Central memory CD8-positive, alpha-beta T cell (primary cell): Measurements from ENCODE around the gene RYR2.

Source experiments
- ATAC-seq: fragments of 150-1000 bp; cut with Tn5 transposase; replicated peaks from 2 replicates; pipeline ENCODE4 v1.10.0; 2022; ENCODE audit warnings: mild to moderate bottlenecking, moderate FRiP score, moderate number of reproducible peaks; ENCODE audit not compliant: poor library complexity, severe bottlenecking; ENCODE audit errors: extremely low read depth
- DNase-seq, 2 donors: peaks; one replicate each; pipeline ENCODE4 v3.0.0; 2021; ENCODE audit warnings: low spot score in 2 of 2
- H3K27ac Mint-ChIP-seq: one replicate; pipeline ENCODE4 v1.8.0; 2022; ENCODE audit warnings: low read depth, mild to moderate bottlenecking, moderate library complexity, mixed read lengths
- H3K27me3 Mint-ChIP-seq: one replicate; pipeline ENCODE4 v1.8.0; 2022; ENCODE audit warnings: mixed read lengths
- H3K36me3 Mint-ChIP-seq: one replicate; pipeline ENCODE4 v1.8.0; 2022; ENCODE audit warnings: mild to moderate bottlenecking, moderate library complexity, mixed read lengths; ENCODE audit not compliant: insufficient read depth
- H3K4me1 Mint-ChIP-seq: one replicate; pipeline ENCODE4 v1.8.0; 2022; ENCODE audit warnings: mixed read lengths
- H3K4me3 Mint-ChIP-seq: one replicate; pipeline ENCODE4 v1.8.0; 2022; ENCODE audit warnings: mild to moderate bottlenecking, moderate library complexity, mixed read lengths
- H3K9me3 Mint-ChIP-seq: one replicate; pipeline ENCODE4 v1.8.0; 2022; ENCODE audit warnings: mixed read lengths

The RYR2 gene

GRCh38 chr1:237748171-237748960 is 706.4 kb downstream of the RYR2 start:
- Mint-ChIP-seq H3K4me3 (no peak overlapping the region), H3K9me3 (no peaks in the 10 kb centered on the region), H3K27ac (no peak overlapping the region), H3K27me3 (no peaks in the 10 kb centered on the region), H3K4me1 (no peaks in the 10 kb centered on the region), H3K36me3 (no peaks in the 10 kb centered on the region)
- ATAC-seq (no peak), DNase-seq (no peak)

DNA sequence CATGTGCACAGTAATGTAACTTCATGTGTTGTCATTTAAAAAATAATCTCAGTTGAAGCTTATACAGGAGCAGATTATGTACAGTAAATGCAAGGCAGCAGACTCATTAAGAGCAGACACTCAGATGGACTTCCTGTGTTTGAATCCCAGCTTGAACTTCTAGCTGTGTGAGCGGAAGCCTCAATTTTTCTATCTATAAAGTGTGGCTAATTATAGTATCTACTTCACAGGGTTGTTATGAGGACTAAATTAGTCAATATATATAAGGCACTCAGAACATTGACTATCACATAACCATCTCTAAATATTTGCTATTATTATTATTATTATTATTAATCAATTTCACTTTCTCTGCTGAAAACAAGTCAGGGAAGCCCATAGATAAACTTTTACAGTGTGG is 707.1 kb downstream of the RYR2 start:
- no peaks in the 10 kb centered on the region for H3K36me3 Mint-ChIP-seq
- H3K27ac Mint-ChIP-seq: no peak overlapping the region
- no peaks in the 10 kb centered on the region for H3K9me3 Mint-ChIP-seq
- no peaks in the 10 kb centered on the region for H3K27me3 Mint-ChIP-seq
- H3K4me1 Mint-ChIP-seq: no peaks in the 10 kb centered on the region
- DNase-seq (no peak), ATAC-seq (no peak)
- H3K4me3 Mint-ChIP-seq: no peak overlapping the region

DNA sequence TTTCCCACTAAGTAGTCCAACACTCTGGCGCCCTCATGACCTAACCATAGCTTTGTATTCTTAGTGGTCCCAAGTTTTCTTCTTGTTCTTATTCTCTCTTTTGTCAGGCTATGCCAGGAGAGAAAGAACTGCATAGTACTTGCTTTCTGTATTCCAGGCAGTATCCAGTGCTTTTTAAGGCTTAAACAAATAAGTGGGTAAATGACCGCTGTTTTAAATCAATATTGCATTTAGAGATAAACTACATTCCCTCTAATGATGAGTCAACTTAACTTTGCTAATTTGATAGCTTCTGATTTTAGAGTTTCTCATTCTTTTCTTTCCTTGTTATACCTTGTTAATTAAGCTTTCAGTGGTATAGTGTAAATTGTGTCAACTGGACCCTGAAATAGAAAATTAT is 709.1 kb downstream of the RYR2 start:
- DNase-seq (no peak), ATAC-seq (no peak)
- H3K4me3 Mint-ChIP-seq: no peak overlapping the region
- H3K27ac Mint-ChIP-seq: no peak overlapping the region
- no peaks in the 10 kb centered on the region for H3K27me3 Mint-ChIP-seq
- H3K9me3 Mint-ChIP-seq: no peaks in the 10 kb centered on the region
- H3K36me3 Mint-ChIP-seq: no peaks in the 10 kb centered on the region
- H3K4me1 Mint-ChIP-seq: peaks cover 5% of the 10 kb centered on the region

GRCh38 chr1:237754627-237755026 is 712.6 kb downstream of the RYR2 start:
- ATAC-seq (no peak), DNase-seq (no peak)
- Mint-ChIP-seq H3K36me3 (no peaks in the 10 kb centered on the region), H3K4me3 (no peak overlapping the region), H3K27ac (no peak overlapping the region), H3K4me1 (peaks cover 5% of the 10 kb centered on the region), H3K27me3 (no peaks in the 10 kb centered on the region), H3K9me3 (no peaks in the 10 kb centered on the region)

- DNase-seq: no peak
- H3K9me3 Mint-ChIP-seq: no peaks in the 10 kb centered on the region
- H3K27ac Mint-ChIP-seq: no peak overlapping the region
- no peak for ATAC-seq
- no peaks in the 10 kb centered on the region for H3K36me3 Mint-ChIP-seq
- no peak overlapping the region for H3K4me3 Mint-ChIP-seq
- H3K27me3 Mint-ChIP-seq: no peaks in the 10 kb centered on the region
- peaks cover 5% of the 10 kb centered on the region for H3K4me1 Mint-ChIP-seq
These were observed 714.5 kb downstream of the RYR2 start for GRCh38 chr1:237756304-237756967.

DNA sequence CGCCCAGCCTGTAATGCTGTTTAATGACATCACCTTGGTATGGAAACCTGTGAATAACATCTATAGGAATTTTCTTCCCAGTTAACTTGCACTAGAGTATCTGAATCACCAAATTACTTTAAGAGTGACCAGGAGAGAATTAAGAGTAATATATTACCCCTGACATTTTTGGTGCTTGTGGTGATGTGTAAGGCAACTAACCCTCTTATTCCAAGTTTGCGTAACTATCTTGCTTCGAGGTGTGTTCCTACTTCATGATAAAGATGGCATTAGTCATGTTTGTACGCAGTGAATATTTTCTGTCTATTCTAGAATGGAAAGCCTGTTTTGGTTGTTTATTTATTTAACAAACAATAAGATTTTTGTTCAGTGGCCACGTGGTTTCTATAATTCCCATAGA is 717.4 kb downstream of the RYR2 start:
- Mint-ChIP-seq H3K4me1 (peaks cover 5% of the 10 kb centered on the region), H3K27ac (no peak overlapping the region), H3K9me3 (no peaks in the 10 kb centered on the region), H3K4me3 (no peak overlapping the region), H3K36me3 (no peaks in the 10 kb centered on the region), H3K27me3 (no peaks in the 10 kb centered on the region)
- ATAC-seq (no peak), DNase-seq (no peak)

GRCh38 chr1:237760951-237761350 is 719.0 kb downstream of the RYR2 start:
- H3K4me3 Mint-ChIP-seq: no peak overlapping the region
- no peak overlapping the region for H3K27ac Mint-ChIP-seq
- no peaks in the 10 kb centered on the region for H3K9me3 Mint-ChIP-seq
- DNase-seq (no peak), ATAC-seq (no peak)
- H3K4me1 Mint-ChIP-seq: no peaks in the 10 kb centered on the region
- no peaks in the 10 kb centered on the region for H3K36me3 Mint-ChIP-seq
- no peaks in the 10 kb centered on the region for H3K27me3 Mint-ChIP-seq

- Mint-ChIP-seq H3K36me3 (no peaks in the 10 kb centered on the region), H3K4me1 (no peaks in the 10 kb centered on the region), H3K9me3 (peaks cover 4% of the 10 kb centered on the region), H3K27ac (no peak overlapping the region), H3K4me3 (no peak overlapping the region), H3K27me3 (no peaks in the 10 kb centered on the region)
- ATAC-seq: no peak
- no peak for DNase-seq
These were observed 721.2 kb downstream of the RYR2 start for GRCh38 chr1:237763137-237763536.

GRCh38 chr1:237763751-237764150 is 721.8 kb downstream of the RYR2 start:
- ATAC-seq (no peak), DNase-seq (no peak)
- H3K27ac Mint-ChIP-seq: no peak overlapping the region
- H3K36me3 Mint-ChIP-seq: no peaks in the 10 kb centered on the region
- H3K9me3 Mint-ChIP-seq: peaks cover 4% of the 10 kb centered on the region
- no peak overlapping the region for H3K4me3 Mint-ChIP-seq
- no peaks in the 10 kb centered on the region for H3K4me1 Mint-ChIP-seq
- H3K27me3 Mint-ChIP-seq: no peaks in the 10 kb centered on the region

DNA sequence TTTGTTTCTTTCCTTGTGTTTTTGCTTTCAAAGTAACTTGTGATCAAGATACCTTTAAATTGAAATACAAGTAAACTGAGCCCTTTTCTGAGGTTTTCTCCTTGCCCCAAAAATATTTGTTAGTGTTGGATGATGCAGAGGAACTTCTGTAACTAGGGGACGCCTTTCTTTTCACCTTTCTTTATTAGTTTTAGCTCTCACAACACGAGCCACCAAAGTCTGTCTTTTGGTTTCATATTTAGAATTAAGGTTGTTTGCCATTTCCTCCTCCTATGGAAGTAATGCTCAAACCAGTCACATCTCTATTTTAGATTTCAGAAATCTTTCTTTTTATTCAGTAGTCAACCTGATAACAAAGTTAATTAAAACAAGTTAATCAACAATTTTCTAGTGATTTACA is 727.9 kb downstream of the RYR2 start:
- no peaks in the 10 kb centered on the region for H3K27me3 Mint-ChIP-seq
- no peaks in the 10 kb centered on the region for H3K36me3 Mint-ChIP-seq
- H3K9me3 Mint-ChIP-seq: peaks cover 4% of the 10 kb centered on the region
- ATAC-seq (no peak), DNase-seq (no peak)
- H3K4me1 Mint-ChIP-seq: no peaks in the 10 kb centered on the region
- no peak overlapping the region for H3K4me3 Mint-ChIP-seq
- H3K27ac Mint-ChIP-seq: no peak overlapping the region

DNA sequence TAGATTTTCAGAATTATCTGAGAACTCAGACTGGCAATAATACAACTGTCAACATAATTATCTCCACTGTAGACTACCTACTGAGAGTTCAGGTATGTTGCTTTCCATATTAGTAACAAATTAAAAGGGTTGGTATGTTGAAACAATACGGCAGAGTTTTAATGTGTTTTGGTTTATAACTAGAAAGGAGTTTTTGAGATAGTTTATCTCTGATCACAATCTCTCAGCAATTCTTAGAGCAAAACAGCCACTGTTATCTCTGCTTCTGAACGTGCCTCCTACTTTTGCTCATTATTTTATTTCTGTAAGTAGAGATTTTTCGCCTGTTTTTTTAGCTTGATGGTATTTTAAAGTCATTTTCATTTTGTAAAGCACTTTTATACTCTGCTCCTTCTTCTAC is 730.0 kb downstream of the RYR2 start:
- Mint-ChIP-seq H3K9me3 (no peaks in the 10 kb centered on the region), H3K36me3 (no peaks in the 10 kb centered on the region), H3K4me1 (no peaks in the 10 kb centered on the region), H3K27me3 (no peaks in the 10 kb centered on the region), H3K4me3 (no peak overlapping the region), H3K27ac (no peak overlapping the region)
- no peak for ATAC-seq
- DNase-seq: no peak

DNA sequence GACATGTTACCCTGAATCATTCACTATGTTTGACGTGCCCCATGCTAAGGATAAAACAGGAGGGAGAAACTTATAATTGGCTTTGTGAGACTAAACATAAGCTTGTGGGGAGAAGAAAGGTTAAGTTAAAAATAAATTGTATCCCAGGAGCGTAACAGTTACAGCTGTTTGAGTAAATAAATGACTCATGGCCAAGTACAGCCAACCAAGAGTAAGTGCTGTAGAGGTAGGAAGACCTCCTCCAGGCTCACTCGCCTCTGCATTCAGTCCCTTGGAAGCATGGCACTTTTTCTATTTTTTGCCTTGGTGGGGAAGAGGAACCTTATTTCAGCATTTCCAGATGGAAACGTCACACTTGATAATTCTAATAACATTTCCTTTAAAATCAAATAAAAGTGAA is 732.3 kb downstream of the RYR2 start:
- Mint-ChIP-seq H3K4me1 (no peaks in the 10 kb centered on the region), H3K4me3 (no peak overlapping the region), H3K27ac (no peak overlapping the region), H3K27me3 (no peaks in the 10 kb centered on the region), H3K9me3 (no peaks in the 10 kb centered on the region), H3K36me3 (no peaks in the 10 kb centered on the region)
- no peak for DNase-seq
- no peak for ATAC-seq

GRCh38 chr1:237779356-237779755 is 737.4 kb downstream of the RYR2 start:
- no peaks in the 10 kb centered on the region for H3K36me3 Mint-ChIP-seq
- no peaks in the 10 kb centered on the region for H3K9me3 Mint-ChIP-seq
- no peak for ATAC-seq
- no peaks in the 10 kb centered on the region for H3K4me1 Mint-ChIP-seq
- H3K27ac Mint-ChIP-seq: no peak overlapping the region
- no peaks in the 10 kb centered on the region for H3K27me3 Mint-ChIP-seq
- DNase-seq: no peak
- no peak overlapping the region for H3K4me3 Mint-ChIP-seq
